PC-3 (cell line): ENCODE measurements around the gene FTO. TPM values are rescaled to one million over a fixed set of nuclear protein-coding genes. Genes with fewer than 3 reads are reported as not detected.
A peak's percentile ranks its signal among the peaks of the same experiment; 100 is the strongest.

Experiments
- ATAC-seq: fragments of 200-7000 bp; cut with Tn5 transposase; 2 replicates; pipeline ENCODE4 v1.9.1; 2020; ENCODE audit warnings: mild to moderate bottlenecking, moderate library complexity
- BruUV-seq: library from RNA; stranded (reverse); fragments of 400-500 nt; replicated peaks from 2 replicates; lab custom pipeline; 2021; lab: Mats Ljungman, UMichigan
- CTCF ChIA-PET: fragments of 300-600 bp; sonication (Branson Sonifier 250); formaldehyde crosslinking; loops from one replicate; lab custom pipeline; 2022; ENCODE audit warnings: antibody characterized with exemption; lab: Charles Lee
- POLR2A ChIA-PET: fragments of 300-600 bp; sonication (Branson Sonifier 250); formaldehyde crosslinking; loops from one replicate; lab custom pipeline; 2022; ENCODE audit warnings: antibody characterized with exemption; ENCODE audit not compliant: unreplicated experiment; lab: Charles Lee
- DNase-seq: peaks from one replicate; pipeline ENCODE4 v3.0.0-alpha.2; 2015
- H2AFZ ChIP-seq: fragments of 300-600 bp; sonication (generic); 2 replicates; pipeline ENCODE4 v1.6.0; 2016; ENCODE audit warnings: antibody characterized with exemption, low read length
- H3F3A ChIP-seq: fragments of 300-600 bp; sonication (generic); one replicate; pipeline ENCODE4 v1.6.0; 2017; ENCODE audit warnings: antibody characterized with exemption, low read length, control low read depth, mild to moderate bottlenecking; ENCODE audit not compliant: unreplicated experiment
- H3K27ac ChIP-seq: fragments of 300-600 bp; sonication (generic); 2 replicates; pipeline ENCODE4 v1.5.1; 2016; ENCODE audit warnings: mild to moderate bottlenecking, low read length
- H3K27me3 ChIP-seq: fragments of 300-600 bp; sonication (generic); 2 replicates; pipeline ENCODE4 v1.6.1; 2016; ENCODE audit warnings: low read length, mixed read lengths
- H3K36me3 ChIP-seq: fragments of 300-600 bp; sonication (generic); 2 replicates; pipeline ENCODE4 v1.6.1; 2016; ENCODE audit warnings: low read depth, mixed run types, low read length, mixed read lengths
- H3K4me1 ChIP-seq: fragments of 300-600 bp; sonication (generic); 2 replicates; pipeline ENCODE4 v1.5.1; 2016; ENCODE audit warnings: low read length; ENCODE audit not compliant: insufficient read depth
- H3K4me2 ChIP-seq: fragments of 300-600 bp; sonication (generic); 2 replicates; pipeline ENCODE4 v1.6.0; 2016; ENCODE audit warnings: low read length
- H3K4me3 ChIP-seq: fragments of 300-600 bp; sonication (generic); 2 replicates; pipeline ENCODE4 v1.5.1; 2016; ENCODE audit warnings: mild to moderate bottlenecking, low read length, mixed read lengths
- H3K79me2 ChIP-seq: fragments of 300-600 bp; sonication (generic); 2 replicates; pipeline ENCODE4 v1.6.1; 2017; ENCODE audit warnings: low read length, mixed read lengths
- H3K9ac ChIP-seq: fragments of 300-600 bp; sonication (generic); 2 replicates; pipeline ENCODE4 v1.6.0; 2016; ENCODE audit warnings: mild to moderate bottlenecking, low read length
- H3K9me2 ChIP-seq: fragments of 300-600 bp; sonication (generic); replicated peaks from 2 replicates; pipeline ENCODE4 v1.6.1; 2016; ENCODE audit warnings: mixed run types, low read length, mixed read lengths
- H3K9me3 ChIP-seq: fragments of 300-600 bp; sonication (generic); 2 replicates; pipeline ENCODE4 v1.6.1; 2016; ENCODE audit warnings: low read length, mixed read lengths
- H4K20me1 ChIP-seq: fragments of 300-600 bp; sonication (generic); 2 replicates; pipeline ENCODE4 v1.6.1; 2016; ENCODE audit warnings: low read length, mixed read lengths
- EZH2 ChIP-seq: fragments of 300-600 bp; sonication (generic); IDR thresholded peaks from one replicate; pipeline ENCODE4 v1.6.1; 2017; ENCODE audit warnings: antibody characterized with exemption, mild to moderate bottlenecking, low read length; ENCODE audit not compliant: unreplicated experiment
- EZH2phosphoT487 ChIP-seq: fragments of 300-600 bp; sonication (generic); IDR thresholded peaks from 2 replicates; pipeline ENCODE4 v1.6.1; 2018; ENCODE audit warnings: mild to moderate bottlenecking, antibody characterized with exemption, low read length, borderline replicate concordance
- intact Hi-C: fragments of 100-400 bp; cut with micrococcal nuclease; formaldehyde crosslinking; loops from 2 replicates; pipeline ENCODE4 v1.9.0; 2023
- total RNA-seq: library from RNA; depleted of rRNA; stranded (reverse); fragments of >200 nt; gene quantifications from 2 replicates; pipeline ENCODE4 v1.2.3, GENCODE V29; 2014
- TF ChIP-seq, protein P1 (sequence below): fragments of 300-600 bp; sonication (generic); conservative IDR thresholded peaks from 2 replicates; pipeline ENCODE4 v1.5.1; 2017; ENCODE audit warnings: antibody characterized with exemption, low read depth, mild to moderate bottlenecking, low read length

FTO gene
- total RNA-seq, 1 experiment from 2014 or later = 27.0 TPM

DNA sequence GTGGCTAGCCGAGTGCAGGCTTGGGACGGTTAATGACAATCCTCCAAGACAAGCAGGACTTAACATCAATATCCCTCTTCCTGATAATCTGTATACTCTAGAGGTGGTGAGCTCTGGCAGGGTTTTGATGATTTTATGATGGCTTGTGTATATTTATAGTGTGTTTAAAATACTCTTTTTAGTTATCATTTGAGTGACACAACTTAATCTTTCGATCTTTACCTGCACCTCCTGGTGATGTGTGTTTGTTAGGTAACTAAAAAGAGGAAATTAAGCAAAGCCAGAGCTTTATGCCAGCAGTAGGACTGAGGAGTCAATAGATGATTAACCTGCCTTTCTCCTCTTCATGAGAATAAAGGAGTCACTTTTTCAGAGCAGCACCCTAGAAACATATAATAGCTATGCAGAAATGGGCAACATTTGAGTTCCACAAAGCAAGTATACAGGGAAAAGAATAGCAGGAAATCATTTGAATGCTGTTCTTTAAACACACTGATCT, 372.1 kb downstream of the FTO start:
- H3K27ac ChIP-seq = peak overlapping the region; percentile 96; the same call in 1 of the 2 replicates
- no peak for ATAC-seq

DNA sequence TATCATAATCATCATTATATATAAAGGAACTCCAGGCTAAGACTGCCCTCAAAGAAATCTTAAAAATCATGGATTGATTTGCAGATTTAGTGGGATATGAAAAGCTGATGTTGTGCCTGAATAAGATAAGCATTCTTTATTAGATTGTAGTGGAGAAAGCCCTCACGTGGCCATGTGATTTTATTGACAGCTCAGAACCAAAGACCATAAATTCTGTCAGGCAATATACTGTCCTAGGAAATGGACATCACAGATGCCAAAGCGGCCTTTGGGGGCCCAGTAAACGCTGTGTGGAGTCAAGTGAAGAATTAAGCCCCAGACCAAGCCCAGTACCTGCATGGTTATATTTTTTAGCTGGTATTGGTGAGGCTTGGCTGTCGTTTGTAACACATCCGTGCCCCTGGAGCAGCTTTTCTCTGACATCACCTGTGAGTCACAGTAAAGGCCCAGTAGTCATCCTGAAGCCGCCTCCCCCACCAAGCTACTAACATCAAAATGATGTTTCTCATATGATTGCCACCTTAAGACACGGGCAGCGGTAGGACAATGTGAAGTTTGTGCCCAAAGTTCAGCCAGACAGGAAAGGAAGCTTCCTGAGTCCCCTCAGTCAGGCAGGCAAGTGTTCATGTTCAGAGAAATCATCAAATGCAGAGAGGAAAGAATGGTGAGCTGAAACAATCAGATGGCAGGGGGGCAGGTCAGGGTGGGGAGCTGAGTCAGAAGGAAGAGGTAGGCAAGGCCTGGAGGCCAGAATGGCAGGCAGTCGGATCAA, 373.3 kb downstream of the FTO start:
- Histone ChIP-seq H3K27ac (peak overlapping the region; percentile 96), H3K9ac (peak overlapping the region; percentile 74), H3K79me2 (no peaks in the 10 kb centered on the region), H3K4me3 (0 out of 2 replicates have a peak overlapping the region, but pooled peaks have one; percentile 27), H3K9me3 (no peaks in the 10 kb centered on the region), H3K36me3 (no peaks in the 10 kb centered on the region), H4K20me1 (no peaks in the 10 kb centered on the region), H3K4me1 (peaks cover 35% of the 10 kb centered on the region), H2AFZ (peak overlapping the region; percentile 66), H3F3A (peaks cover 3% of the 10 kb centered on the region), H3K27me3 (no peaks in the 10 kb centered on the region), H3K4me2 (peak overlapping the region; percentile 72), H3K9me2 (no peaks in the 10 kb centered on the region)
- ChIA-PET POLR2A (no interaction called here), CTCF (no interaction called here)
- intact Hi-C loops = no loop called here
- no peak for TF ChIP-seq EZH2phosphoT487
- TF ChIP-seq, protein P1, sequence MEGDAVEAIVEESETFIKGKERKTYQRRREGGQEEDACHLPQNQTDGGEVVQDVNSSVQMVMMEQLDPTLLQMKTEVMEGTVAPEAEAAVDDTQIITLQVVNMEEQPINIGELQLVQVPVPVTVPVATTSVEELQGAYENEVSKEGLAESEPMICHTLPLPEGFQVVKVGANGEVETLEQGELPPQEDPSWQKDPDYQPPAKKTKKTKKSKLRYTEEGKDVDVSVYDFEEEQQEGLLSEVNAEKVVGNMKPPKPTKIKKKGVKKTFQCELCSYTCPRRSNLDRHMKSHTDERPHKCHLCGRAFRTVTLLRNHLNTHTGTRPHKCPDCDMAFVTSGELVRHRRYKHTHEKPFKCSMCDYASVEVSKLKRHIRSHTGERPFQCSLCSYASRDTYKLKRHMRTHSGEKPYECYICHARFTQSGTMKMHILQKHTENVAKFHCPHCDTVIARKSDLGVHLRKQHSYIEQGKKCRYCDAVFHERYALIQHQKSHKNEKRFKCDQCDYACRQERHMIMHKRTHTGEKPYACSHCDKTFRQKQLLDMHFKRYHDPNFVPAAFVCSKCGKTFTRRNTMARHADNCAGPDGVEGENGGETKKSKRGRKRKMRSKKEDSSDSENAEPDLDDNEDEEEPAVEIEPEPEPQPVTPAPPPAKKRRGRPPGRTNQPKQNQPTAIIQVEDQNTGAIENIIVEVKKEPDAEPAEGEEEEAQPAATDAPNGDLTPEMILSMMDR = no peak
- TF ChIP-seq EZH2 = no peak
- DNase-seq (peak; percentile 80), ATAC-seq (peak; percentile 61)
- BruUV-seq = no TSS peak

More for the DNA sequence above, 372.1 kb downstream of the FTO start:
- Histone ChIP-seq H4K20me1 (no peaks in the 10 kb centered on the region), H3K36me3 (no peaks in the 10 kb centered on the region), H3K9me3 (no peaks in the 10 kb centered on the region), H3K4me1 (peaks cover 29% of the 10 kb centered on the region), H3K27me3 (no peaks in the 10 kb centered on the region), H3K4me2 (no peak overlapping the region), H3K79me2 (no peaks in the 10 kb centered on the region), H3K9ac (no peak overlapping the region), H2AFZ (no peak overlapping the region), H3K9me2 (no peaks in the 10 kb centered on the region), H3K4me3 (no peak overlapping the region), H3F3A (peaks cover 3% of the 10 kb centered on the region)
- no TSS peak for BruUV-seq
- TF ChIP-seq, protein P1 = no peak
- TF ChIP-seq EZH2phosphoT487 (no peak), EZH2 (no peak)
- ChIA-PET CTCF (no interaction called here), POLR2A (no interaction called here)
- DNase-seq = no peak
- intact Hi-C loops = no loop called here
